ENCODE results near the gene TMEM208. TPM values are rescaled to one million over a fixed set of nuclear protein-coding genes. Genes with fewer than 3 reads are reported as not detected.

The TMEM208 gene
- total and polyA plus RNA-seq, 2 of the 13 experiments (the other 11 are each of a cell fraction or from before 2014, with no cell fraction given), result 58.8 to 72.9 TPM

GRCh38 chr16:67177743-67178699 is 48.9 kb upstream of the TMEM208 start (continued):
- TF ChIP-seq ZNF615 (CRISPR knock-in tag; IDR thresholded peaks at IDR 0.05; ENCODE audit: borderline replicate concordance) (no peak), SRF (IDR thresholded peaks at IDR 0.05; ENCODE audit: low read depth, low read length) (no peak), KDM6A (CRISPR knock-in tag; IDR thresholded peaks at IDR 0.05; ENCODE audit: low read depth) (no peak), NBN (conservative IDR thresholded peaks at IDR 0.05) (no peak), NFKB2 (CRISPR knock-in tag; IDR thresholded peaks at IDR 0.05; ENCODE audit: borderline replicate concordance) (peak; percentile 81; the same call in 1 of the 2 replicates), NFYC (CRISPR knock-in tag; IDR thresholded peaks at IDR 0.05) (no peak; the same call in 1 of the 2 replicates), ZC3H4 (CRISPR knock-in tag; IDR thresholded peaks at IDR 0.05; ENCODE audit: borderline replicate concordance) (no peak), ZFP41 (CRISPR knock-in tag; IDR thresholded peaks at IDR 0.05; ENCODE audit: borderline replicate concordance) (no peak), AKAP8 (CRISPR knock-in tag; IDR thresholded peaks at IDR 0.05) (peak; percentile 98), ZMYM4 (CRISPR knock-in tag; IDR thresholded peaks at IDR 0.05) (peak; percentile 47; the same call in 1 of the 2 replicates), TOE1 (CRISPR knock-in tag; IDR thresholded peaks at IDR 0.05) (no peak), IKZF4 (CRISPR knock-in tag; IDR thresholded peaks at IDR 0.05; ENCODE audit: borderline replicate concordance, low read depth, not compliant biosample characterization) (peak; percentile 26), ZNF790 (CRISPR knock-in tag; IDR thresholded peaks at IDR 0.05; ENCODE audit: borderline replicate concordance) (no peak; the same call in 1 of the 2 replicates), ZNF513 (CRISPR knock-in tag; conservative IDR thresholded peaks at IDR 0.05) (0 out of 2 replicates have a peak, but pooled peaks have one; percentile 68), EEA1 (CRISPR knock-in tag; IDR thresholded peaks at IDR 0.05; ENCODE audit: borderline replicate concordance) (peak; percentile 67; the same call in 1 of the 2 replicates), ZNF577 (CRISPR knock-in tag; IDR thresholded peaks at IDR 0.05; ENCODE audit: borderline replicate concordance, low read depth) (no peak)
- TF ChIP-seq, protein P1, sequence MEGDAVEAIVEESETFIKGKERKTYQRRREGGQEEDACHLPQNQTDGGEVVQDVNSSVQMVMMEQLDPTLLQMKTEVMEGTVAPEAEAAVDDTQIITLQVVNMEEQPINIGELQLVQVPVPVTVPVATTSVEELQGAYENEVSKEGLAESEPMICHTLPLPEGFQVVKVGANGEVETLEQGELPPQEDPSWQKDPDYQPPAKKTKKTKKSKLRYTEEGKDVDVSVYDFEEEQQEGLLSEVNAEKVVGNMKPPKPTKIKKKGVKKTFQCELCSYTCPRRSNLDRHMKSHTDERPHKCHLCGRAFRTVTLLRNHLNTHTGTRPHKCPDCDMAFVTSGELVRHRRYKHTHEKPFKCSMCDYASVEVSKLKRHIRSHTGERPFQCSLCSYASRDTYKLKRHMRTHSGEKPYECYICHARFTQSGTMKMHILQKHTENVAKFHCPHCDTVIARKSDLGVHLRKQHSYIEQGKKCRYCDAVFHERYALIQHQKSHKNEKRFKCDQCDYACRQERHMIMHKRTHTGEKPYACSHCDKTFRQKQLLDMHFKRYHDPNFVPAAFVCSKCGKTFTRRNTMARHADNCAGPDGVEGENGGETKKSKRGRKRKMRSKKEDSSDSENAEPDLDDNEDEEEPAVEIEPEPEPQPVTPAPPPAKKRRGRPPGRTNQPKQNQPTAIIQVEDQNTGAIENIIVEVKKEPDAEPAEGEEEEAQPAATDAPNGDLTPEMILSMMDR (CRISPR knock-in tag; IDR thresholded peaks at IDR 0.05), result peak; percentile 36
- TF ChIP-seq, protein P2, sequence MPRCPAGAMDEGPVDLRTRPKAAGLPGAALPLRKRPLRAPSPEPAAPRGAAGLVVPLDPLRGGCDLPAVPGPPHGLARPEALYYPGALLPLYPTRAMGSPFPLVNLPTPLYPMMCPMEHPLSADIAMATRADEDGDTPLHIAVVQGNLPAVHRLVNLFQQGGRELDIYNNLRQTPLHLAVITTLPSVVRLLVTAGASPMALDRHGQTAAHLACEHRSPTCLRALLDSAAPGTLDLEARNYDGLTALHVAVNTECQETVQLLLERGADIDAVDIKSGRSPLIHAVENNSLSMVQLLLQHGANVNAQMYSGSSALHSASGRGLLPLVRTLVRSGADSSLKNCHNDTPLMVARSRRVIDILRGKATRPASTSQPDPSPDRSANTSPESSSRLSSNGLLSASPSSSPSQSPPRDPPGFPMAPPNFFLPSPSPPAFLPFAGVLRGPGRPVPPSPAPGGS (CRISPR knock-in tag; IDR thresholded peaks at IDR 0.05), result peak; percentile 77
- TF ChIP-seq, protein P3, sequence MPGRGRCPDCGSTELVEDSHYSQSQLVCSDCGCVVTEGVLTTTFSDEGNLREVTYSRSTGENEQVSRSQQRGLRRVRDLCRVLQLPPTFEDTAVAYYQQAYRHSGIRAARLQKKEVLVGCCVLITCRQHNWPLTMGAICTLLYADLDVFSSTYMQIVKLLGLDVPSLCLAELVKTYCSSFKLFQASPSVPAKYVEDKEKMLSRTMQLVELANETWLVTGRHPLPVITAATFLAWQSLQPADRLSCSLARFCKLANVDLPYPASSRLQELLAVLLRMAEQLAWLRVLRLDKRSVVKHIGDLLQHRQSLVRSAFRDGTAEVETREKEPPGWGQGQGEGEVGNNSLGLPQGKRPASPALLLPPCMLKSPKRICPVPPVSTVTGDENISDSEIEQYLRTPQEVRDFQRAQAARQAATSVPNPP (CRISPR knock-in tag; IDR thresholded peaks at IDR 0.05), result no peak
- TF ChIP-seq, protein P4, sequence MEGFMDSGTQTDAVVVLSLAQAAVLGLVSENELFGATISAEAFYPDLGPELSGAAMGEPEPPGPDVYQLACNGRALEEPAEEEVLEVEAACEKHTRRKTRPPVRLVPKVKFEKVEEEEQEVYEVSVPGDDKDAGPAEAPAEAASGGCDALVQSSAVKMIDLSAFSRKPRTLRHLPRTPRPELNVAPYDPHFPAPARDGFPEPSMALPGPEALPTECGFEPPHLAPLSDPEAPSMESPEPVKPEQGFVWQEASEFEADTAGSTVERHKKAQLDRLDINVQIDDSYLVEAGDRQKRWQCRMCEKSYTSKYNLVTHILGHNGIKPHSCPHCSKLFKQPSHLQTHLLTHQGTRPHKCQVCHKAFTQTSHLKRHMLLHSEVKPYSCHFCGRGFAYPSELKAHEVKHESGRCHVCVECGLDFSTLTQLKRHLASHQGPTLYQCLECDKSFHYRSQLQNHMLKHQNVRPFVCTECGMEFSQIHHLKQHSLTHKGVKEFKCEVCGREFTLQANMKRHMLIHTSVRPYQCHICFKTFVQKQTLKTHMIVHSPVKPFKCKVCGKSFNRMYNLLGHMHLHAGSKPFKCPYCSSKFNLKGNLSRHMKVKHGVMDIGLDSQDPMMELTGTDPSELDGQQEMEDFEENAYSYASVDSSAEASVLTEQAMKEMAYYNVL (CRISPR knock-in tag; IDR thresholded peaks at IDR 0.05; ENCODE audit: borderline replicate concordance), result peak; percentile 70; the same call in 1 of the 2 replicates

Measured in HepG2 (cell line).